ENCODE data around the gene OR7C2.

DNA sequence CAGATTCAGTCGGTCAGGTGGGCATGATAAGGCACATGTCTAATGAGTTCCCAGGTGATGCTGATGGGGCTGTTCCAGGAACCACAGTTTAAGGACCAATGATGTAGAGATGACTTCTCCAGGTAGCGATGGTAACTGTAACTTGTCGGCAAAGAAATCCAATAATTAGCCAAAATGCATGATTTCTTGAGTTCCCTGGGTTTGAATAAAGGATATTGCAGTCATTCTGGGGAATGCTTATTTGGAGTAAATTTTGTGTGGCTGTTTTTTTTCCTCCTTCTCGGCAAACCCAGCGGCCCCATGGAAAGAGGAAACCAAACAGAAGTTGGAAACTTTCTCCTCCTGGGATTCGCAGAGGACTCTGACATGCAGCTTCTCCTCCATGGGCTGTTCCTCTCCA is at the start of gene OR7C2:
- TF ChIP-seq POLR2A (IDR thresholded peaks at IDR 0.05) = no peak
- TF ChIP-seq, protein P1, sequence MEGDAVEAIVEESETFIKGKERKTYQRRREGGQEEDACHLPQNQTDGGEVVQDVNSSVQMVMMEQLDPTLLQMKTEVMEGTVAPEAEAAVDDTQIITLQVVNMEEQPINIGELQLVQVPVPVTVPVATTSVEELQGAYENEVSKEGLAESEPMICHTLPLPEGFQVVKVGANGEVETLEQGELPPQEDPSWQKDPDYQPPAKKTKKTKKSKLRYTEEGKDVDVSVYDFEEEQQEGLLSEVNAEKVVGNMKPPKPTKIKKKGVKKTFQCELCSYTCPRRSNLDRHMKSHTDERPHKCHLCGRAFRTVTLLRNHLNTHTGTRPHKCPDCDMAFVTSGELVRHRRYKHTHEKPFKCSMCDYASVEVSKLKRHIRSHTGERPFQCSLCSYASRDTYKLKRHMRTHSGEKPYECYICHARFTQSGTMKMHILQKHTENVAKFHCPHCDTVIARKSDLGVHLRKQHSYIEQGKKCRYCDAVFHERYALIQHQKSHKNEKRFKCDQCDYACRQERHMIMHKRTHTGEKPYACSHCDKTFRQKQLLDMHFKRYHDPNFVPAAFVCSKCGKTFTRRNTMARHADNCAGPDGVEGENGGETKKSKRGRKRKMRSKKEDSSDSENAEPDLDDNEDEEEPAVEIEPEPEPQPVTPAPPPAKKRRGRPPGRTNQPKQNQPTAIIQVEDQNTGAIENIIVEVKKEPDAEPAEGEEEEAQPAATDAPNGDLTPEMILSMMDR (IDR thresholded peaks at IDR 0.05) = no peak
